ENCODE measurements around the gene USP17L5.
"Not testable (repeated sequence)": the region's sequence is repeated elsewhere in the genome, so short reads cannot be mapped to it uniquely, and the experiment has no call there.

The USP17L5 gene

GRCh38 chr4:9339103-9339502, at the start of gene USP17L5:
TSS of gene USP17L5 (plus strand) at chr4:9339403. CDS start at chr4:9339403, 0 bp downstream.
- not testable (repeated sequence) for DNase-seq (ENCODE audit: low spot score)

GRCh38 chr4:9324191-9324590, 15.0 kb upstream of the USP17L5 start:
- not testable (repeated sequence) for DNase-seq (ENCODE audit: low spot score)

- not testable (repeated sequence) for DNase-seq (ENCODE audit: low spot score)
Observed at GRCh38 chr4:9324865-9325264, 14.3 kb upstream of the USP17L5 start, which contains the start of gene USP17L24. TSS of gene USP17L24 (plus strand) at chr4:9325165. CDS start at chr4:9325165, 0 bp downstream.

GRCh38 chr4:9329611-9330010, 9.6 kb upstream of the USP17L5 start, which contains the start of gene USP17L25:
TSS of gene USP17L25 (plus strand) at chr4:9329911. CDS start at chr4:9329911, 0 bp downstream.
- DNase-seq (ENCODE audit: low spot score): not testable (repeated sequence)

- DNase-seq (ENCODE audit: low spot score): not testable (repeated sequence)
Observed at GRCh38 chr4:9334358-9334757, 4.8 kb upstream of the USP17L5 start, which contains the start of gene USP17L26. TSS of gene USP17L26 (plus strand) at chr4:9334658. CDS start at chr4:9334658, 0 bp downstream.

GRCh38 chr4:9343848-9344247, 4.6 kb downstream of the USP17L5 start, which contains the start of gene USP17L27:
TSS of gene USP17L27 (plus strand) at chr4:9344148. CDS start at chr4:9344148, 0 bp downstream.
- not testable (repeated sequence) for DNase-seq (ENCODE audit: low spot score)

- not testable (repeated sequence) for DNase-seq (ENCODE audit: low spot score)
Observed at GRCh38 chr4:9348593-9348992, 9.4 kb downstream of the USP17L5 start, which contains the start of gene USP17L28. TSS of gene USP17L28 (plus strand) at chr4:9348893. CDS start at chr4:9348893, 0 bp downstream.

- DNase-seq (ENCODE audit: low spot score): not testable (repeated sequence)
Observed at GRCh38 chr4:9350866-9351265, 11.7 kb downstream of the USP17L5 start.

GRCh38 chr4:9353338-9353737, 14.1 kb downstream of the USP17L5 start, which contains the start of gene USP17L29:
TSS of gene USP17L29 (plus strand) at chr4:9353638. CDS start at chr4:9353638, 0 bp downstream.
- DNase-seq (ENCODE audit: low spot score): not testable (repeated sequence)

GRCh38 chr4:9362829-9363228, 23.6 kb downstream of the USP17L5 start, which contains the start of gene USP17L30:
TSS of gene USP17L30 (plus strand) at chr4:9363129. CDS start at chr4:9363129, 0 bp downstream.
- DNase-seq (ENCODE audit: low spot score): not testable (repeated sequence)

GRCh38 chr4:9379881-9380280, 40.7 kb downstream of the USP17L5 start:
- not testable (repeated sequence) for DNase-seq (ENCODE audit: low spot score)

GRCh38 chr4:9381012-9381534, 41.9 kb downstream of the USP17L5 start:
- DNase-seq (ENCODE audit: low spot score): not testable (repeated sequence)

- no peak for DNase-seq (ENCODE audit: low spot score)
Observed at GRCh38 chr4:9384126-9384525, 44.9 kb downstream of the USP17L5 start.

GRCh38 chr4:9389001-9389400, 49.8 kb downstream of the USP17L5 start:
- DNase-seq (ENCODE audit: low spot score): not testable (repeated sequence)
